OCI-LY7 (cell line): ENCODE data around the gene PAPOLG. TPM values are rescaled to one million over a fixed set of nuclear protein-coding genes. Genes with fewer than 3 reads are reported as not detected.
"Not testable (repeated sequence)": the region's sequence is repeated elsewhere in the genome, so short reads cannot be mapped to it uniquely, and the experiment has no call there.

Source experiments
- BruUV-seq: library from RNA; stranded (reverse); fragments of 400-500 nt; replicated peaks from 2 replicates; lab custom pipeline; 2021; lab: Mats Ljungman, UMichigan
- CTCF ChIA-PET: fragments of 300-600 bp; sonication (Branson Sonifier 250); formaldehyde crosslinking; loops from one replicate; lab custom pipeline; 2022; ENCODE audit warnings: antibody characterized with exemption; ENCODE audit not compliant: unreplicated experiment; lab: Charles Lee
- POLR2A ChIA-PET: fragments of 300-600 bp; sonication (Branson Sonifier 250); formaldehyde crosslinking; loops from one replicate; lab custom pipeline; 2022; ENCODE audit warnings: antibody characterized with exemption; lab: Charles Lee
- DNase-seq: peaks from one replicate; pipeline ENCODE4 v3.0.0-alpha.2; 2015; ENCODE audit warnings: low spot score
- H2AFZ ChIP-seq: fragments of 200-600 bp; sonication (generic), shearing (Covaris generic); 2 replicates; pipeline ENCODE4 v1.6.1; 2014; ENCODE audit warnings: mild to moderate bottlenecking, antibody characterized with exemption, low read length, moderate library complexity
- H3K27ac ChIP-seq: fragments of 200-600 bp; sonication (generic); 2 replicates; pipeline ENCODE4 v1.5.1; 2014; ENCODE audit warnings: mixed run types, low read depth, mild to moderate bottlenecking, moderate library complexity, low read length, inconsistent platforms; ENCODE audit not compliant: poor library complexity, severe bottlenecking
- H3K36me3 ChIP-seq: fragments of 200-600 bp; sonication (generic); 2 replicates; pipeline ENCODE4 v1.6.1; 2014; ENCODE audit warnings: mild to moderate bottlenecking, antibody characterized with exemption, low read length, moderate library complexity, mixed read lengths; ENCODE audit not compliant: insufficient read depth
- H3K4me1 ChIP-seq: fragments of 200-600 bp; sonication (generic); 2 replicates; pipeline ENCODE4 v1.5.1; 2014; ENCODE audit warnings: mild to moderate bottlenecking, low read length; ENCODE audit not compliant: insufficient read depth, poor library complexity, severe bottlenecking
- H3K4me2 ChIP-seq: fragments of 200-600 bp; sonication (generic); 2 replicates; pipeline ENCODE4 v1.6.1; 2014; ENCODE audit warnings: mild to moderate bottlenecking, low read length
- H3K4me3 ChIP-seq: fragments of 200-600 bp; sonication (generic); 2 replicates; pipeline ENCODE4 v1.5.1; 2014; ENCODE audit warnings: mild to moderate bottlenecking, low read depth, low read length; ENCODE audit not compliant: poor library complexity, severe bottlenecking
- H3K79me2 ChIP-seq: fragments of 200-600 bp; sonication (generic); 2 replicates; pipeline ENCODE4 v1.6.1; 2016; ENCODE audit warnings: low read depth, mild to moderate bottlenecking, low read length, moderate library complexity, mixed read lengths; ENCODE audit not compliant: insufficient read depth
- H3K9me2 ChIP-seq: fragments of 200-600 bp; sonication (generic); 2 replicates; pipeline ENCODE4 v1.6.1; 2016; ENCODE audit warnings: mild to moderate bottlenecking, low read length, mixed read lengths; ENCODE audit not compliant: insufficient read depth
- H3K9me3 ChIP-seq: fragments of 200-600 bp; sonication (generic); 2 replicates; pipeline ENCODE4 v1.6.1; 2014; ENCODE audit warnings: mild to moderate bottlenecking, mixed run types, low read length, mixed read lengths
- H4K20me1 ChIP-seq: fragments of 200-600 bp; sonication (generic); 2 replicates; pipeline ENCODE4 v1.6.1; 2014; ENCODE audit warnings: mild to moderate bottlenecking, antibody characterized with exemption, low read length, moderate library complexity, mixed read lengths; ENCODE audit not compliant: insufficient read depth
- EZH2phosphoT487 ChIP-seq: fragments of 200-600 bp; sonication (generic); IDR thresholded peaks from 2 replicates; pipeline ENCODE4 v1.6.1; 2018; ENCODE audit warnings: low read depth, borderline replicate concordance, mild to moderate bottlenecking, mixed run types, antibody characterized with exemption, low read length, moderate library complexity, mixed read lengths
- intact Hi-C: fragments of 100-400 bp; cut with micrococcal nuclease; formaldehyde crosslinking; loops from one replicate; pipeline ENCODE4 v1.10.0; 2022; ENCODE audit not compliant: unreplicated experiment
- total RNA-seq, 2 experiments: library from RNA; depleted of rRNA in 1 of 2; stranded (reverse); fragments of >200 nt in 1 of 2; shearing (Covaris generic) in 1 of 2; gene quantifications; 2 replicates each; pipeline ENCODE4 v1.2.3, GENCODE V29; 2014 to 2022
- TF ChIP-seq, protein P1 (sequence below): fragments of 200-600 bp; sonication (generic); conservative IDR thresholded peaks from 2 replicates; pipeline ENCODE4 v1.5.1; 2014; ENCODE audit warnings: mild to moderate bottlenecking, antibody characterized with exemption, low read length, moderate library complexity, mixed read lengths

The PAPOLG gene
- total RNA-seq, 2 experiments from 2014 or later = 14.6 to 15.0 TPM

DNA sequence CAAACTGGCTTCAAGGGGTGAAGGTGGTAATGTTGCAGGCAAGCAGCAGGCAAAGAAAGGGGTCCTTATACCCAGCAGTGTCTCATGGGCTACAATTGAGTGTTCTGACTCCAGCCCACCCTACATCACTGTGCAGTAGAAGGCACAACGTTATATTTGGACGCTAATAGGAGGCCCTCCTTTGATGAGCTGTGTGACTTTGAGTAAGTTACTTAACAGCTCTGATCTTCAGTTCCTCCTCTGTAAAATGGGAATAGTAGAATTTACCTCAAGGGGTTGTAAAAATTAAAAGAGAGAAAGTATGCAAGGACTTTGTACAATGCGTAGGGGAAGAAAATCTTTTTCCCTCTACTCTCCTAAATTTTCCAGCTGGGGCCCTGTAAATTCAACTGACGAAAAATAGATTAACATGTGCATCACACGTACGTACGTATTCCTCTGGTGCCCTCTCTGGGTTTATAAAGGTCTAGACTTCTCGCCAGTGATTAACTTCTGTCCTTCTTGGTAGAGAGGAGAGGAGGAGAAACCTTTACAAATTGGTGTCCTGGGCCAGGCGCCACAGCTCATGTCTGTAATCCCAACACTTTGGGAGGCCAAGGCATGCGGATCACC is 67.7 kb downstream of the PAPOLG start:
- Histone ChIP-seq H3K9me2 (no peaks in the 10 kb centered on the region), H4K20me1 (no peaks in the 10 kb centered on the region), H3K27ac (no peak overlapping the region), H3K9me3 (no peaks in the 10 kb centered on the region), H3K79me2 (no peaks in the 10 kb centered on the region), H3K4me3 (no peak overlapping the region), H3K4me1 (peaks cover 56% of the 10 kb centered on the region), H3K4me2 (no peak overlapping the region), H3K36me3 (no peaks in the 10 kb centered on the region), H2AFZ (no peak overlapping the region)
- BruUV-seq = no TSS peak
- ChIA-PET CTCF (interaction anchor here (1.0 kb wide), 1 partner anchor 10 kb away, joined by 3 read pairs; no protein-coding TSS in a partner anchor), POLR2A (interaction anchor here (0.6 to 11.5 kb wide), 5 partner anchors 8 to 192 kb away, joined by 3 to 89 read pairs (median 4); no protein-coding TSS in a partner anchor)
- DNase-seq = no peak
- TF ChIP-seq EZH2phosphoT487 = no peak
- TF ChIP-seq, protein P1, sequence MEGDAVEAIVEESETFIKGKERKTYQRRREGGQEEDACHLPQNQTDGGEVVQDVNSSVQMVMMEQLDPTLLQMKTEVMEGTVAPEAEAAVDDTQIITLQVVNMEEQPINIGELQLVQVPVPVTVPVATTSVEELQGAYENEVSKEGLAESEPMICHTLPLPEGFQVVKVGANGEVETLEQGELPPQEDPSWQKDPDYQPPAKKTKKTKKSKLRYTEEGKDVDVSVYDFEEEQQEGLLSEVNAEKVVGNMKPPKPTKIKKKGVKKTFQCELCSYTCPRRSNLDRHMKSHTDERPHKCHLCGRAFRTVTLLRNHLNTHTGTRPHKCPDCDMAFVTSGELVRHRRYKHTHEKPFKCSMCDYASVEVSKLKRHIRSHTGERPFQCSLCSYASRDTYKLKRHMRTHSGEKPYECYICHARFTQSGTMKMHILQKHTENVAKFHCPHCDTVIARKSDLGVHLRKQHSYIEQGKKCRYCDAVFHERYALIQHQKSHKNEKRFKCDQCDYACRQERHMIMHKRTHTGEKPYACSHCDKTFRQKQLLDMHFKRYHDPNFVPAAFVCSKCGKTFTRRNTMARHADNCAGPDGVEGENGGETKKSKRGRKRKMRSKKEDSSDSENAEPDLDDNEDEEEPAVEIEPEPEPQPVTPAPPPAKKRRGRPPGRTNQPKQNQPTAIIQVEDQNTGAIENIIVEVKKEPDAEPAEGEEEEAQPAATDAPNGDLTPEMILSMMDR = no peak
- intact Hi-C loops = no loop called here

DNA sequence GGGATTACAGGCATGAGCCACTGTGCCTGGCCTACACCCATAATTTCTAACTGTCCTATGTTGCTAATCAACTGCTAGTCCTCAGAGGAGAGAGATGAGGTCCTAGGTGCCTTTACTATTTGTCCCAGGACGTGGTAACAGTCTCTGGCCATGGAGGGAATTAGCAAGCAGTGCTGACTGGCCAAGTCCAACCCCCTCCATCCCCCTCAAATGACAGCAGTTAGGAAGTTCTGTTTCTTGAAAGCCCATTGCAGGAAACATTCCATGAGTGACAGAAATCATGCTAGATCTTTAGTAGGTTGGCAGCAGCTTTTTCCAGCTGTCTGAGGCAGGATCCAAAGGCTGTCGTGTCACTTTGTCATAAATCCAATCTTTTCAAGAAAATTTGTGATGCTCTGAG is 69.6 kb downstream of the PAPOLG start:
- CTCF ChIA-PET = no interaction called here
- Histone ChIP-seq H2AFZ (no peak overlapping the region), H3K9me2 (no peaks in the 10 kb centered on the region), H3K9me3 (no peaks in the 10 kb centered on the region), H3K36me3 (no peaks in the 10 kb centered on the region), H4K20me1 (no peaks in the 10 kb centered on the region), H3K27ac (no peak overlapping the region), H3K79me2 (no peaks in the 10 kb centered on the region), H3K4me1 (peaks cover 51% of the 10 kb centered on the region), H3K4me3 (no peak overlapping the region), H3K4me2 (no peak overlapping the region)
- TF ChIP-seq, protein P1 = no peak
- no peak for TF ChIP-seq EZH2phosphoT487
- no TSS peak for BruUV-seq
- POLR2A ChIA-PET = interaction anchor here (1.0 to 11.5 kb wide), 5 partner anchors 7 to 175 kb away, joined by 3 to 89 read pairs (median 4); partner anchors contain the start of gene REL
- DNase-seq = no peak
- intact Hi-C loops = no loop called here

DNA sequence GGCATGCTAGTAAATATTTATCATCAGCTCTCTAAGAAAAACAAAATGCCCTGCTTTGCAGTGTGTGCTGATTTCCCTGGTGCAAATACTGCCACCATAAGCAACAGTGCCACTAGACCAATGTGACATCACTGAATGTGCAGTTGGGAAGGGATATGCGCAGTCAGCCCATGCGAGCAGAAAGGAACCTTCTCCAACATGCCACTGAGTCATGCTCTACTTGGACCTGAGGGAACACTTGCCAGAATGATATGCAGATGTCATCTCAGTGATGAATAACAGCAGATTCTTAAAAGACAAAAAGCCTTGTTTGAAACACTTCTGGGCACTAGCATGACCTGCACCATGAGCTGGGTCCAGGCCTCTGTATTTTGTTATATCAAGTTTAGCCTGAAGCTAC is 70.0 kb downstream of the PAPOLG start:
- no peak for DNase-seq
- H3K36me3 ChIP-seq = no peaks in the 10 kb centered on the region
- no TSS peak for BruUV-seq
- no peak for TF ChIP-seq EZH2phosphoT487
- TF ChIP-seq, protein P1 = no peak
- no peaks in the 10 kb centered on the region for H3K9me2 ChIP-seq
- no peaks in the 10 kb centered on the region for H3K9me3 ChIP-seq
- no peaks in the 10 kb centered on the region for H3K79me2 ChIP-seq
- no peak overlapping the region for H3K4me3 ChIP-seq
- H3K27ac ChIP-seq = no peak overlapping the region
- ChIA-PET POLR2A (interaction anchor here (1.0 to 11.5 kb wide), 6 partner anchors 8 to 175 kb away, joined by 3 to 89 read pairs (median 4); partner anchors contain the start of gene REL), CTCF (no interaction called here)
- H3K4me1 ChIP-seq = peaks cover 49% of the 10 kb centered on the region
- intact Hi-C loops = no loop called here
- H2AFZ ChIP-seq = no peak overlapping the region
- H4K20me1 ChIP-seq = no peaks in the 10 kb centered on the region
- no peak overlapping the region for H3K4me2 ChIP-seq

DNA sequence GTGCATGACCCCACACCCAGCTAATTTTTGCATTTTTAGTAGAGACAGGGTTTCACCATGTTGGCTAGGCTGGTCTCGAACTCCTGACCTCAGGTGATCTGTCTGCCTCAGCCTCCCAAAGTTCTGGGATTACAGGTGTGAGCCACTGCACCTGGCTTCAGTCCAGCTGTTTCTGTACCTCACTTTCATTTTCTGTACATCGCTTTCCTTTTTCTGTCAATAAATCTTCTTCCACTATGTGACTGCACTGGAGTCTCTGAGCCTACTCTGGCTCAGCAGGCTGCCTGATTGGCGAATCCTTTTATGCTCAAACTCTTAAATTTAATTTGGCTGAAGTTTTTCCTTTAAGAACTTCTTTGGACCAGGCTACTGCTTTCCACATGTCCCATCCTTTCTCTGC is 70.8 kb downstream of the PAPOLG start:
- H3K36me3 ChIP-seq, BruUV-seq, H3K4me3 ChIP-seq, H3K9me2 ChIP-seq, DNase-seq, CTCF ChIA-PET, H2AFZ ChIP-seq, H4K20me1 ChIP-seq, H3K79me2 ChIP-seq, H3K27ac ChIP-seq, H3K4me2 ChIP-seq, intact Hi-C loops, H3K9me3 ChIP-seq: not testable (repeated sequence)
- H3K4me1 ChIP-seq = peaks cover 41% of the 10 kb centered on the region
- POLR2A ChIA-PET = interaction anchor here (0.5 to 11.5 kb wide), 7 partner anchors 9 to 389 kb away, joined by 3 to 89 read pairs (median 4); no protein-coding TSS in a partner anchor
